HepG2 (cell line): ENCODE measurements around the gene MEF2B. TPM values are rescaled to one million over a fixed set of nuclear protein-coding genes. Genes with fewer than 3 reads are reported as not detected.
A peak's percentile ranks its signal among the peaks of the same experiment; 100 is the strongest.

ENCODE experiments used
- HOXD1 ChIP-seq: sonication (generic); formaldehyde crosslinking; IDR thresholded peaks from 2 replicates; pipeline ENCODE4 v1.5.0; 2020; ENCODE audit warnings: missing genetic modification reagents
- RBM39 ChIP-seq: fragments of 200-400 bp; formaldehyde crosslinking; IDR thresholded peaks from one replicate; pipeline ENCODE4 v1.6.1; 2018; ENCODE audit warnings: antibody characterized with exemption, mild to moderate bottlenecking, low read depth, low read length; ENCODE audit not compliant: poor library complexity, severe bottlenecking
- REXO4 ChIP-seq: sonication (generic); formaldehyde crosslinking; IDR thresholded peaks from 2 replicates; pipeline ENCODE4 v1.8.0; 2022; ENCODE audit warnings: missing genetic modification reagents, mild to moderate bottlenecking, borderline replicate concordance
- SOX6 ChIP-seq, 2 experiments: fragments of 450-650 bp in 1 of 2; sonication (generic) in 1 of 2; formaldehyde crosslinking in 1 of 2; IDR thresholded peaks; 2 replicates each; pipeline versions ENCODE4 v1.4.0 to v1.6.1; 2017 to 2020; ENCODE audit warnings: antibody characterized with exemption in 1 of 2, mild to moderate bottlenecking in 1 of 2, missing genetic modification reagents in 1 of 2
- ZNF567 ChIP-seq: sonication (generic); formaldehyde crosslinking; IDR thresholded peaks from 2 replicates; pipeline ENCODE4 v1.8.1; 2023; ENCODE audit warnings: mild to moderate bottlenecking, missing genetic modification reagents, borderline replicate concordance
- polyA plus RNA-seq, 8 experiments: library from polyadenylated mRNA; depleted of rRNA in 3 of 8; stranded (reverse) in 7 of 8; unstranded in 1 of 8; fragments of >200 nt; fragmentation: Illumina TruSeq in 4 of 8; extraction: Trizol in 4 of 8; gene quantifications; 2 replicates each; pipeline versions ENCODE4 v1.2.1 to v1.2.3, GENCODE V29; 2011 to 2016; ENCODE audit warnings: low read depth in 4 of 8, missing spikeins in 1 of 8, mixed read lengths in 1 of 8; ENCODE audit not compliant: insufficient read depth in 1 of 8
- total RNA-seq, 5 experiments: library from RNA; depleted of rRNA; stranded (reverse); fragments of >200 nt; fragmentation: Illumina TruSeq; extraction: Trizol; gene quantifications; 2 replicates each; pipeline ENCODE4 v1.2.3, GENCODE V29; 2016; ENCODE audit warnings: low read depth in 1 of 5
- TF ChIP-seq, protein P1 (sequence below): sonication (generic); formaldehyde crosslinking; IDR thresholded peaks from 2 replicates; pipeline ENCODE4 v1.5.1; 2020; ENCODE audit warnings: missing genetic modification reagents, mild to moderate bottlenecking, borderline replicate concordance
- TF ChIP-seq, protein P2 (sequence below): IDR thresholded peaks from 2 replicates; pipeline ENCODE4 v1.6.1; 2016; ENCODE audit warnings: control low read depth
- TF ChIP-seq, protein P3 (sequence below): sonication (generic); formaldehyde crosslinking; IDR thresholded peaks from 2 replicates; pipeline ENCODE4 v1.4.0; 2020; ENCODE audit warnings: missing genetic modification reagents
- TF ChIP-seq, protein P4 (sequence below): sonication (generic); formaldehyde crosslinking; IDR thresholded peaks from 2 replicates; pipeline ENCODE4 v1.5.0; 2020; ENCODE audit warnings: missing genetic modification reagents

Gene MEF2B
- total and polyA plus RNA-seq, 2 of the 13 experiments (the other 11 are each of a cell fraction or from before 2014, with no cell fraction given) = 1.2 to 1.7 TPM

DNA sequence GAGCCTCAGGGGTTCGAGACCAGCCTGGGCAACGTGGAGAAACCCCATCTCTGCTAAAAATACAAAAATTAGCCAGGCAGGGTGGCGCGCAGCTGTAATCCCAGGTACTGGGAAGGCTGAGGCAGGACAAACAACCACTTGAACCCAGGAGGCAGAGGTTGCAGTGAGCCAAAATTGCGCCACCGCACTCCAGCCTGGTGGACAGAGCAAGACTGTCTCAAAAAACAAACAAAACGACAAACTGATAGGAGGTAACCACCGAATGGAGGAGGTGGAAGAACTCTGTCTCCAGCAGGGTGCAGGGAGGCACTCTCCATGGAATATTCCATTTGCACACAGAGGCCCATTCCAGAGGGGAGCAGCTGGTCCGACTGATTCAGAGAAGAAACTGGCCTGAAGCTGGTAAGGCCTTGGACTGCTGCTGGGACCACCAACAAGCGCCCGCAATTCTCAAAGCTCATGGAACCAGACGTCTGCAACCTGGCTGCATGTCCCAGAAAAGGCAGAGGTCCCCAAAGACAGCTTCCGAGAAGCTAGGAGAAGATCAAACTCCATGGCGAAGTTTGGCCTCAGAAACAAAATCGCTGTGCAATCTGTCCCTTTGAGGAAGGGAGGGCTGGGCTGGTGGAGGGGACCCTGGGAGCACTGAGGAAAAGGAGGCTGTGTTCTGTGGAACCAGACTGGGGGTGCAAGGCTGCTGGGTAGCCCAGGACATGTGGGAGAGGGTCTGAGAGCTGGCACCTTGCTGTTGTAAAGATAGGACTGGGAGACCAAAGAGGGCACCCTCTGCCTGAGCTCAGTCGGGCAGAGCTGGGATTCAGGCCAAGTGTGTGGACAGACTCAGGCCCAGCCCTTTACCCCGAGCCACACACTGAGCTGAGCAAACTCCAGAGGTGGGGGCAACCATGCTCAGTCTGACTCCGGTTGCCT, 71.1 kb downstream of the MEF2B start (continued):
- TF ChIP-seq, protein P1, sequence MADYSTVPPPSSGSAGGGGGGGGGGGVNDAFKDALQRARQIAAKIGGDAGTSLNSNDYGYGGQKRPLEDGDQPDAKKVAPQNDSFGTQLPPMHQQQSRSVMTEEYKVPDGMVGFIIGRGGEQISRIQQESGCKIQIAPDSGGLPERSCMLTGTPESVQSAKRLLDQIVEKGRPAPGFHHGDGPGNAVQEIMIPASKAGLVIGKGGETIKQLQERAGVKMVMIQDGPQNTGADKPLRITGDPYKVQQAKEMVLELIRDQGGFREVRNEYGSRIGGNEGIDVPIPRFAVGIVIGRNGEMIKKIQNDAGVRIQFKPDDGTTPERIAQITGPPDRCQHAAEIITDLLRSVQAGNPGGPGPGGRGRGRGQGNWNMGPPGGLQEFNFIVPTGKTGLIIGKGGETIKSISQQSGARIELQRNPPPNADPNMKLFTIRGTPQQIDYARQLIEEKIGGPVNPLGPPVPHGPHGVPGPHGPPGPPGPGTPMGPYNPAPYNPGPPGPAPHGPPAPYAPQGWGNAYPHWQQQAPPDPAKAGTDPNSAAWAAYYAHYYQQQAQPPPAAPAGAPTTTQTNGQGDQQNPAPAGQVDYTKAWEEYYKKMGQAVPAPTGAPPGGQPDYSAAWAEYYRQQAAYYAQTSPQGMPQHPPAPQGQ = no peak
- TF ChIP-seq, protein P2, sequence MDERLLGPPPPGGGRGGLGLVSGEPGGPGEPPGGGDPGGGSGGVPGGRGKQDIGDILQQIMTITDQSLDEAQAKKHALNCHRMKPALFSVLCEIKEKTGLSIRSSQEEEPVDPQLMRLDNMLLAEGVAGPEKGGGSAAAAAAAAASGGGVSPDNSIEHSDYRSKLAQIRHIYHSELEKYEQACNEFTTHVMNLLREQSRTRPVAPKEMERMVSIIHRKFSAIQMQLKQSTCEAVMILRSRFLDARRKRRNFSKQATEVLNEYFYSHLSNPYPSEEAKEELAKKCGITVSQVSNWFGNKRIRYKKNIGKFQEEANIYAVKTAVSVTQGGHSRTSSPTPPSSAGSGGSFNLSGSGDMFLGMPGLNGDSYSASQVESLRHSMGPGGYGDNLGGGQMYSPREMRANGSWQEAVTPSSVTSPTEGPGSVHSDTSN (CRISPR knock-in tag) = no peak
- TF ChIP-seq RBM39 (peak; percentile 51), ZNF567 (CRISPR knock-in tag) (peak; percentile 69; the same call in 1 of the 2 replicates), SOX6 (IDR thresholded peaks at IDR 0.05) (no peak), SOX6 (CRISPR knock-in tag; IDR thresholded peaks at IDR 0.05) (peak; percentile 77), HOXD1 (CRISPR knock-in tag) (no peak), REXO4 (CRISPR knock-in tag) (no peak)
- TF ChIP-seq, protein P3, sequence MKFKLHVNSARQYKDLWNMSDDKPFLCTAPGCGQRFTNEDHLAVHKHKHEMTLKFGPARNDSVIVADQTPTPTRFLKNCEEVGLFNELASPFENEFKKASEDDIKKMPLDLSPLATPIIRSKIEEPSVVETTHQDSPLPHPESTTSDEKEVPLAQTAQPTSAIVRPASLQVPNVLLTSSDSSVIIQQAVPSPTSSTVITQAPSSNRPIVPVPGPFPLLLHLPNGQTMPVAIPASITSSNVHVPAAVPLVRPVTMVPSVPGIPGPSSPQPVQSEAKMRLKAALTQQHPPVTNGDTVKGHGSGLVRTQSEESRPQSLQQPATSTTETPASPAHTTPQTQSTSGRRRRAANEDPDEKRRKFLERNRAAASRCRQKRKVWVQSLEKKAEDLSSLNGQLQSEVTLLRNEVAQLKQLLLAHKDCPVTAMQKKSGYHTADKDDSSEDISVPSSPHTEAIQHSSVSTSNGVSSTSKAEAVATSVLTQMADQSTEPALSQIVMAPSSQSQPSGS (CRISPR knock-in tag) = peak; percentile 89; the same call in 1 of the 2 replicates
- TF ChIP-seq, protein P4, sequence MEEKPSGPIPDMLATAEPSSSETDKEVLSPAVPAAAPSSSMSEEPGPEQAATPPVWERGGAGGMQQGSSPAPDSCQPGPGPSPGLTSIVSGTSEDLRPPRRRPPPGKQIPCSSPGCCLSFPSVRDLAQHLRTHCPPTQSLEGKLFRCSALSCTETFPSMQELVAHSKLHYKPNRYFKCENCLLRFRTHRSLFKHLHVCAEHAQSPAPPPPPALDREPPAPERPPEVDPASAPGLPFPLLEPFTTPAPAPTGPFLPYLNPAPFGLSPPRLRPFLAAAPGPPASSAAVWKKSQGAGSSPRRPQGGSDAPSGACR = no peak
